ENCODE results near the gene IRX5. TPM values are rescaled to one million over a fixed set of nuclear protein-coding genes. Genes with fewer than 3 reads are reported as not detected.

Gene IRX5
- total RNA-seq, 6 experiments from 2014 or later, result 4.5 to 5.7 (median 4.7) TPM

GRCh38 chr16:54912720-54913119 is 17.9 kb upstream of the IRX5 start:
- no peaks in the 10 kb centered on the region; the same call in 1 of the 2 replicates for H3K9me3 Mint-ChIP-seq
- H3K36me3 Mint-ChIP-seq (ENCODE audit: low read depth), result peaks cover 2% of the 10 kb centered on the region; the same call in 1 of the 2 replicates
- no peak for TF ChIP-seq CTCF (IDR thresholded peaks at IDR 0.05)
- peaks cover 8% of the 10 kb centered on the region for H3K4me1 Mint-ChIP-seq (ENCODE audit: low read depth)
- H3K27ac Mint-ChIP-seq, result no peak overlapping the region
- H3K4me3 Mint-ChIP-seq, result no peak overlapping the region
- H3K27me3 Mint-ChIP-seq (ENCODE audit: insufficient read depth), result no peaks in the 10 kb centered on the region; the same call in 1 of the 2 replicates
- no peak for DNase-seq

- no peaks in the 10 kb centered on the region for H3K9me3 Mint-ChIP-seq
- peaks cover 59% of the 10 kb centered on the region for H3K4me1 Mint-ChIP-seq (ENCODE audit: low read depth)
- H3K27ac Mint-ChIP-seq, result no peak overlapping the region
- no peak for TF ChIP-seq CTCF (IDR thresholded peaks at IDR 0.05)
- H3K27me3 Mint-ChIP-seq (ENCODE audit: insufficient read depth), result no peaks in the 10 kb centered on the region
- peaks cover 5% of the 10 kb centered on the region; the same call in 1 of the 2 replicates for H3K36me3 Mint-ChIP-seq (ENCODE audit: low read depth)
- no peak overlapping the region for H3K4me3 Mint-ChIP-seq
- no peak for DNase-seq
These were observed 9.3 kb upstream of the IRX5 start for GRCh38 chr16:54921206-54921824.

- no peak overlapping the region for H3K4me3 Mint-ChIP-seq
- peaks cover 64% of the 10 kb centered on the region for H3K4me1 Mint-ChIP-seq (ENCODE audit: low read depth)
- no peaks in the 10 kb centered on the region for H3K27me3 Mint-ChIP-seq (ENCODE audit: insufficient read depth)
- no peak overlapping the region for H3K27ac Mint-ChIP-seq
- no peaks in the 10 kb centered on the region for H3K36me3 Mint-ChIP-seq (ENCODE audit: low read depth)
- TF ChIP-seq CTCF (IDR thresholded peaks at IDR 0.05), result no peak
- DNase-seq, result no peak
- no peaks in the 10 kb centered on the region for H3K9me3 Mint-ChIP-seq
These were observed 7.6 kb upstream of the IRX5 start for GRCh38 chr16:54923055-54923473.

- no peak for DNase-seq
- no peaks in the 10 kb centered on the region for H3K9me3 Mint-ChIP-seq
- TF ChIP-seq CTCF (IDR thresholded peaks at IDR 0.05), result no peak
- H3K4me1 Mint-ChIP-seq (ENCODE audit: low read depth), result peaks cover 55% of the 10 kb centered on the region
- no peaks in the 10 kb centered on the region for H3K36me3 Mint-ChIP-seq (ENCODE audit: low read depth)
- no peak overlapping the region for H3K4me3 Mint-ChIP-seq
- no peak overlapping the region for H3K27ac Mint-ChIP-seq
- no peaks in the 10 kb centered on the region for H3K27me3 Mint-ChIP-seq (ENCODE audit: insufficient read depth)
These were observed 6.7 kb upstream of the IRX5 start for GRCh38 chr16:54923988-54924387.

GRCh38 chr16:54926166-54926838 is 4.4 kb upstream of the IRX5 start:
- H3K27me3 Mint-ChIP-seq (ENCODE audit: insufficient read depth), result no peaks in the 10 kb centered on the region
- no peak for TF ChIP-seq CTCF (IDR thresholded peaks at IDR 0.05)
- H3K36me3 Mint-ChIP-seq (ENCODE audit: low read depth), result no peaks in the 10 kb centered on the region
- peak; percentile 73 for DNase-seq
- H3K4me1 Mint-ChIP-seq (ENCODE audit: low read depth), result peaks cover 53% of the 10 kb centered on the region
- H3K27ac Mint-ChIP-seq, result 0 out of 2 replicates have a peak overlapping the region, but pooled peaks have one; percentile 20
- H3K9me3 Mint-ChIP-seq, result no peaks in the 10 kb centered on the region
- peak overlapping the region; percentile 92 for H3K4me3 Mint-ChIP-seq

Measured in HFFc6 (cell line).